GM19467 (cell line): ENCODE results near the gene ISG20L2.
A peak's percentile ranks its signal among the peaks of the same experiment; 100 is the strongest.

Experiments
- ATAC-seq: cut with Tn5 transposase; IDR thresholded peaks from one replicate; pipeline ENCODE4 v1.9.1; 2021; ENCODE audit warnings: mild to moderate bottlenecking, moderate library complexity; ENCODE audit not compliant: unreplicated experiment

ISG20L2 gene

GRCh38 chr1:156754219-156754618 lies 25.7 kb upstream of the ISG20L2 start:
- no peak for ATAC-seq

GRCh38 chr1:156752843-156753482 lies 24.4 kb upstream of the ISG20L2 start:
- no peak for ATAC-seq

GRCh38 chr1:156751757-156752481 lies 23.4 kb upstream of the ISG20L2 start:
- ATAC-seq = peak; percentile 59

DNA sequence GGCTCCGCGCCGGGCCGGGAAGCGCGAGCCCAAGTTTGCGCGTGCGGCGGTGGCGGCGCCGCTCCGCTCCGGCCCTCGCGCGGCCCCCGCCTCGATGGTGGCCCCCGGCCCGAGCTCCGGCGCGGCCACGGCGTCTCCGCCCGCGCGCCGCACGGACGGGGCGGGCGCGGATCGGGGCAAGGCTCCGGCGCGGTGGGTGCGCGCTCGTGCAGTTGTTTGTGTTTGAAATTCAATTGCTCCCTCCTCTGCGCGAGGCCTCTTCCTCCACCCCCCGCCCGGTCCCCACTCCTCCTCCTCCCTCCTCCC lies 22.8 kb upstream of the ISG20L2 start, which contains the start of gene HDGF:
HDGF (minus strand) TSS at position 225 of the 306 bp plus-strand sequence. CDS start 246 bp downstream, outside the sequence.
- ATAC-seq = peak; percentile 21

DNA sequence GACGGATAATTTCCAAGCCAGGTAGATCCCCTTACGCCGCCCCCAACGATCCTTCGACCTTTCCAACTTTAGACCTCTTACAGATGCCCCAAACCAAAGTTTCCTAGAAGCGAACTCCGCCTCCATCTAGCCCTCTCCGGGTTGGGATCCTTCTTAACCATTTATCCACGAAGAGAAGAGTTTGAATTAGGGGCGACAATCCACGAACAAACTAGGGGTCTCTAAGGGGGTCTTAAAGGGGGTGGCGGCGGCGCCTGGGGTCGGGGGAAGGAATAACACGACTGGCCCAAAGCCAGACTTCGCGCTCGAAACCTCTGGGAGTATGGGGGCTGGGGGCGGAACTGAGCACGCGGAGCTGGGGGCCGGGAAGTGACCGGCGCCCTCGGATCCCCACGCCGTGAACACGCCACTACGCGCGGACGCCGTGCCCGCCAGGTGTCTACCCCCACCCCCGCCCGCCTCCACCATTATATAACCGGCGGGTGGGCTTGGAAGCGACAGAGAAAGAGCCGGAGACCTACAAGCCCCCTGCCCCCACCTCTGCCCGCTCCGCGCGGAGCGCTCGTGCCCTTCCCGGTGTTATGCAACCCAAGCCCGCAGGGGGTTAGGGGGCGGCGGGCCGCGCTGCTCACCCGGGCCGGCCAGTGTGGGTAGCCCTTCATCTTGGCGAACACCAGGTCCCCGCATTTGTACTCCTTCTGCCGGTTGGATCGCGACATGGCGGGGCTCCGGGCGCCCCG lies 22.3 kb upstream of the ISG20L2 start:
- peak; percentile 16 for ATAC-seq

GRCh38 chr1:156750191-156750672 lies 21.7 kb upstream of the ISG20L2 start:
- ATAC-seq = no peak

- ATAC-seq = no peak
Observed at GRCh38 chr1:156749419-156750118, 21.0 kb upstream of the ISG20L2 start.

GRCh38 chr1:156748670-156749418 lies 20.3 kb upstream of the ISG20L2 start:
- ATAC-seq = no peak

GRCh38 chr1:156747742-156748669 lies 19.4 kb upstream of the ISG20L2 start:
- ATAC-seq = no peak

- ATAC-seq = no peak
Observed at GRCh38 chr1:156746728-156747631, 18.4 kb upstream of the ISG20L2 start.

GRCh38 chr1:156746406-156746727 lies 17.8 kb upstream of the ISG20L2 start:
- ATAC-seq = no peak

DNA sequence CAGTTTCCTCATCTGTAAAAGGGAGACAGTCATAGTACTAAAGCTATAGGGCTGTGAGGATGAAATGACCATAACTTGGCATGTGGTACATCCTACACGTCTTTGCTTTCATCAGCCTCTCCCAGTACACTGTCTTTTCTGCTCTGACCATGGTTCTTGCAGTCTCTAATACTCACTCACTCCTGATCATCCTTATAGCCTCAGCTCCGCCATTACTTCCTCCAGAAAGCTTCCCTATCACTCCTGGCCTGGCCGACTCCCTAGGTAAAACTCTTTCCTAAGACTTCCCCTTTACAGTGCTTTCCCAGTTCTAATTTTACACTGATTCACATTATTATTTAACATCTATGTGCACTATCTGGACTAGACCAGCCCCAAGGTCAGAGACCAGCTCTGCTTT lies 17.3 kb upstream of the ISG20L2 start:
- ATAC-seq = no peak

GRCh38 chr1:156744786-156745419 lies 16.3 kb upstream of the ISG20L2 start:
- no peak for ATAC-seq

GRCh38 chr1:156744344-156744743 lies 15.8 kb upstream of the ISG20L2 start:
- no peak for ATAC-seq

- no peak for ATAC-seq
Observed at GRCh38 chr1:156743367-156744302, 15.1 kb upstream of the ISG20L2 start.

DNA sequence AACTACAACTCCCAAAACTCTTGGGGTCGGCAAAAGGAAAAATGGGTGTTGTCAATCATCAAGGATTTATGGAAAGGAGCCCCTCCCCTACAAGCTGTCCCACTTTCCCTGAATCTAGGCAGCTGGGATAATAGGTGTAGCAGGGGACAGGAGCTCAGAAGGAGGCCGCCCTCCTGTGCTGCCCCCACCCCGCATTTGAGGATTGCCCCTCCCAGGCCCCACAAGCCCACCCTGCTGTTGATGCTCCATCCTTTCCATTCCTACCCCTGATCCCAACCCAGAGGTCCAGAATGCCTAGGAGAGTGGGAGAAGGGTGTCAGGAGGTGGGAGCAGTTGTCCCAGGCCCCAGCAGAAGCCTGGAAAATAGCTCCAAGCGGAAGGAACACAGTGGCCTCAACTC lies 14.2 kb upstream of the ISG20L2 start:
- no peak for ATAC-seq

DNA sequence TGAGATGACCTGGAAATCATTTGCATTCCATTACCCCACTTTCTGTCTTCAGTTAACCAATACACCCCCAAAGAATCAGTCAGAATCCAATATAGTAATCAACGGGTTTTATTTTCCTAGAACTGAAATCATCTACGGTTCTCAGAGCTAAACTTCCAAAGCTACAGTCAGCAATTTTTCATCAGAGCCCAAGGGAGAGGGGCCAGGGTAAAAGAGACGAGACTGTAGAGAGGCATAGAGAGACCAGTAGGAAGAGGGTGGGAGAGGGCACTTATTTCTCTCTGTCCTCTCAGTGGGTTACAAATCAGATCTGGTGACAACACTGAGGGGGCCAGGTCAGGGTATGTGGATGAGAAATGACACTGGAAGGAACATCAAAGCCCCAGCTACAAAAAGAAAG lies 13.5 kb upstream of the ISG20L2 start:
- ATAC-seq = no peak
